CD4-positive, alpha-beta memory T cell (primary cell): ENCODE measurements around the gene CCDC54. TPM values are rescaled to one million over a fixed set of nuclear protein-coding genes. Genes with fewer than 3 reads are reported as not detected.

ENCODE experiments used
- CTCF ChIA-PET: fragments of 350-600 bp; sonication (Branson Sonifier 250); formaldehyde crosslinking; loops from one replicate; lab custom pipeline; 2021; ENCODE audit warnings: inconsistent platforms; ENCODE audit not compliant: partially characterized antibody; lab: Charles Lee
- POLR2A ChIA-PET: fragments of 350-600 bp; sonication (Branson Sonifier 250); formaldehyde crosslinking; loops from one replicate; lab custom pipeline; 2021; ENCODE audit not compliant: partially characterized antibody; lab: Charles Lee
- DNase-seq, 5 donors: peaks; one replicate each; pipeline versions ENCODE4 v3.0.0 to v3.0.0-alpha.2; 2020 to 2022; ENCODE audit warnings: mixed read lengths in 1 of 5
- H3K27ac ChIP-seq: one replicate; pipeline ENCODE4 v1.7.0; 2013; ENCODE audit warnings: low read depth, low read length
- H3K27me3 ChIP-seq: 2 replicates; pipeline ENCODE4 v1.7.0; 2013; ENCODE audit warnings: mild to moderate bottlenecking, low read length, moderate library complexity; ENCODE audit not compliant: insufficient read depth
- H3K36me3 ChIP-seq: 2 replicates; pipeline ENCODE4 v1.7.0; 2013; ENCODE audit warnings: mild to moderate bottlenecking, low read length, moderate library complexity; ENCODE audit not compliant: insufficient read depth
- H3K4me1 ChIP-seq: 2 replicates; pipeline ENCODE4 v1.7.0; 2013; ENCODE audit warnings: mild to moderate bottlenecking, low read length, moderate library complexity; ENCODE audit not compliant: insufficient read depth
- H3K4me3 ChIP-seq, 2 donors: one replicate each; pipeline ENCODE4 v1.7.0; 2013; ENCODE audit warnings: low read length in 2 of 2, mild to moderate bottlenecking in 1 of 2
- H3K9me3 ChIP-seq, 2 donors: one replicate each; pipeline ENCODE4 v1.7.0; 2013; ENCODE audit warnings: low read length in 2 of 2, control low read depth in 1 of 2; ENCODE audit not compliant: control insufficient read depth in 1 of 2
- H3K27ac Mint-ChIP-seq, 7 donors: one replicate each; pipeline ENCODE4 v1.8.0; 2020 to 2021; ENCODE audit warnings: mixed read lengths in 7 of 7, mild to moderate bottlenecking in 6 of 7, inconsistent platforms in 3 of 7, moderate library complexity in 3 of 7
- H3K27me3 Mint-ChIP-seq, 2 donors: one replicate each; pipeline ENCODE4 v1.8.0; 2020 to 2021; ENCODE audit warnings: mixed read lengths in 2 of 2
- H3K36me3 Mint-ChIP-seq, 2 donors: one replicate each; pipeline ENCODE4 v1.8.0; 2020 to 2021; ENCODE audit warnings: mixed read lengths in 2 of 2, inconsistent platforms in 1 of 2, mild to moderate bottlenecking in 1 of 2
- H3K4me1 Mint-ChIP-seq, 4 donors: one replicate each; pipeline ENCODE4 v1.8.0; 2020 to 2021; ENCODE audit warnings: mixed read lengths in 4 of 4, mild to moderate bottlenecking in 1 of 4
- H3K4me3 Mint-ChIP-seq, 8 donors: one replicate each; pipeline ENCODE4 v1.8.0; 2020 to 2021; ENCODE audit warnings: mixed read lengths in 8 of 8, mild to moderate bottlenecking in 7 of 8, moderate library complexity in 6 of 8, inconsistent platforms in 3 of 8
- H3K9me3 Mint-ChIP-seq, 8 donors: one replicate each; pipeline ENCODE4 v1.8.0; 2020 to 2021; ENCODE audit warnings: mixed read lengths in 8 of 8, mild to moderate bottlenecking in 5 of 8, inconsistent platforms in 3 of 8, moderate library complexity in 1 of 8
- intact Hi-C: fragments of 100-400 bp; cut with micrococcal nuclease; formaldehyde crosslinking; loops from one replicate; pipeline ENCODE4 v1.15.1; 2023
- polyA plus RNA-seq, 2 donors: library from polyadenylated mRNA; unstranded; fragments of 300-500 nt; fragmentation: Illumina TruSeq; gene quantifications; one replicate each; pipeline ENCODE4 v1.2.3, GENCODE V29; 2021
- total RNA-seq, 2 experiments: library from RNA; stranded (reverse); gene quantifications; one replicate each; pipeline ENCODE4 v1.2.3, GENCODE V29; 2021

Gene CCDC54
- total and polyA plus RNA-seq, 4 experiments from 2014 or later: 0.18 TPM; not detected in 3

- no peaks in the 10 kb centered on the region for H3K9me3 ChIP-seq
- no peak overlapping the region for H3K27ac ChIP-seq
- Mint-ChIP-seq H3K27ac (no peak overlapping the region), H3K4me3 (no peak overlapping the region), H3K27me3 (peaks cover 0 to 3% of the 10 kb centered on the region in 2 donors), H3K36me3 (no peaks in the 10 kb centered on the region), H3K4me1 (no peaks in the 10 kb centered on the region), H3K9me3 (no peaks in the 10 kb centered on the region)
- CTCF ChIA-PET: no interaction called here
- H3K27me3 ChIP-seq: no peaks in the 10 kb centered on the region
- intact Hi-C loops: no loop called here
- POLR2A ChIA-PET: no interaction called here
- no peak overlapping the region for H3K4me3 ChIP-seq
- DNase-seq: no peak
- no peaks in the 10 kb centered on the region for H3K4me1 ChIP-seq
- no peaks in the 10 kb centered on the region for H3K36me3 ChIP-seq
Measured at GRCh38 chr3:107387555-107387954, 10.3 kb downstream of the CCDC54 start.

GRCh38 chr3:107392549-107393165, 15.4 kb downstream of the CCDC54 start:
- no peak overlapping the region for H3K4me3 Mint-ChIP-seq
- Histone ChIP-seq H3K27me3 (no peaks in the 10 kb centered on the region), H3K36me3 (no peaks in the 10 kb centered on the region), H3K4me1 (no peaks in the 10 kb centered on the region), H3K4me3 (no peak overlapping the region), H3K27ac (no peak overlapping the region), H3K9me3 (no peaks in the 10 kb centered on the region)
- ChIA-PET POLR2A (no interaction called here), CTCF (no interaction called here)
- H3K27me3 Mint-ChIP-seq: peaks cover 2 to 4% of the 10 kb centered on the region in 2 donors
- H3K9me3 Mint-ChIP-seq: no peaks in the 10 kb centered on the region
- no peak overlapping the region for H3K27ac Mint-ChIP-seq
- H3K4me1 Mint-ChIP-seq: no peaks in the 10 kb centered on the region
- no peak for DNase-seq
- H3K36me3 Mint-ChIP-seq: no peaks in the 10 kb centered on the region
- intact Hi-C loops: no loop called here

GRCh38 chr3:107394502-107394901, 17.3 kb downstream of the CCDC54 start:
- no peaks in the 10 kb centered on the region for H3K27me3 ChIP-seq
- Mint-ChIP-seq H3K27me3 (peaks cover 2 to 8% of the 10 kb centered on the region in 2 donors), H3K27ac (no peak overlapping the region), H3K4me1 (no peaks in the 10 kb centered on the region), H3K4me3 (no peak overlapping the region), H3K9me3 (no peaks in the 10 kb centered on the region), H3K36me3 (no peaks in the 10 kb centered on the region)
- H3K9me3 ChIP-seq: no peaks in the 10 kb centered on the region
- no peak for DNase-seq
- POLR2A ChIA-PET: no interaction called here
- no peaks in the 10 kb centered on the region for H3K36me3 ChIP-seq
- intact Hi-C loops: no loop called here
- H3K4me1 ChIP-seq: no peaks in the 10 kb centered on the region
- H3K4me3 ChIP-seq: no peak overlapping the region
- H3K27ac ChIP-seq: no peak overlapping the region
- CTCF ChIA-PET: interaction anchor here (0.8 kb wide), 1 partner anchor 26 kb away, joined by 4 read pairs; no protein-coding TSS in a partner anchor

DNA sequence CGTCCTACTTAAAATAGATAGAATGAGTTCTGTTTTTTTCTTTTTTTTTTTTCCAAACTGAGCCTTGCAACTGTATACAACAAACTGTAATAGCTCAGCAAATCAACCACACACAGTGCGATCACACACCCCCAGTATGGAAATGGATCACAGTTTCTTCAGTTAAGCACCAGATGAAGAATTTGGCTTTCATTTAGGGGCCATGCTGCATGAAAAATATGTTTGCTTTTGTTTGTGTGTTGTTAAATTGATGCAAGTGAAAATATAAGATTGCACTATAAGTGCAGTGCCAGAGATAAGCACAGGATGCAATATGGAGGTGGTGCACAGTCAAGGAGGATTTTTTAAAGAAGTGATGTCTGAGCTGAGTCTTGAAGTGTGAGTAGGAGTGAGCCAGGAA, 17.8 kb downstream of the CCDC54 start:
- no peak overlapping the region for H3K4me3 ChIP-seq
- no peaks in the 10 kb centered on the region for H3K36me3 ChIP-seq
- no peaks in the 10 kb centered on the region for H3K4me1 Mint-ChIP-seq
- H3K27ac ChIP-seq: no peak overlapping the region
- ChIA-PET CTCF (interaction anchor here (0.8 to 1.1 kb wide), 2 partner anchors 26 to 35 kb away, joined by 3 to 4 read pairs; no protein-coding TSS in a partner anchor), POLR2A (no interaction called here)
- no peaks in the 10 kb centered on the region for H3K9me3 Mint-ChIP-seq
- no peak overlapping the region for H3K27ac Mint-ChIP-seq
- no peaks in the 10 kb centered on the region for H3K36me3 Mint-ChIP-seq
- intact Hi-C loops: no loop called here
- no peaks in the 10 kb centered on the region for H3K4me1 ChIP-seq
- H3K27me3 ChIP-seq: no peaks in the 10 kb centered on the region
- H3K9me3 ChIP-seq: no peaks in the 10 kb centered on the region
- no peak for DNase-seq
- H3K4me3 Mint-ChIP-seq: no peak overlapping the region
- H3K27me3 Mint-ChIP-seq: peaks cover 2 to 8% of the 10 kb centered on the region in 2 donors

GRCh38 chr3:107401301-107401700, 24.1 kb downstream of the CCDC54 start:
- H3K27me3 ChIP-seq: no peaks in the 10 kb centered on the region
- Mint-ChIP-seq H3K4me1 (no peaks in the 10 kb centered on the region), H3K9me3 (no peaks in the 10 kb centered on the region), H3K4me3 (no peak overlapping the region), H3K36me3 (no peaks in the 10 kb centered on the region), H3K27me3 (peaks cover 2 to 7% of the 10 kb centered on the region in 2 donors), H3K27ac (no peak overlapping the region)
- H3K9me3 ChIP-seq: no peaks in the 10 kb centered on the region
- no peaks in the 10 kb centered on the region for H3K4me1 ChIP-seq
- ChIA-PET CTCF (interaction anchor here (3.7 kb wide), 1 partner anchor 20 kb away, joined by 12 read pairs; no protein-coding TSS in a partner anchor), POLR2A (no interaction called here)
- H3K4me3 ChIP-seq: no peak overlapping the region
- DNase-seq: no peak
- intact Hi-C loops: no loop called here
- no peaks in the 10 kb centered on the region for H3K36me3 ChIP-seq
- H3K27ac ChIP-seq: no peak overlapping the region

DNA sequence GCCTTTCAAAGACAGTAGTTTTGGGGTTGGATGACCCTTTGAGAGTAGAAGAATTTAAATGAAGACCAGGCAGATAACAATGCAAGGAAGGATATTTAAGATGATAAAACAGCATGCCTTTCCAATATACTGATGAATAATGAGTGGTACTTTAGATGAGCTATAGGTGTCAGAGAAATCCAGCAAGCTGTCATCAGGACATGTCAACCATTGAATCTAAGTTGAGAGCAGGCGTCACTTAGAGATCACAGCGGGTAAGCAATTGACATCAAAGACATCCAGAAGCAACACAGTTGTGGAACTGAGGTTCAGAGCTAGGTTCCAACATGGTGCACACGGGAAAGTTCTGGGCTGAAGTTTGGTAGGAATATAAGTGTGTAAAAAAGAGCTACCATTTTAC, 25.0 kb downstream of the CCDC54 start:
- ChIA-PET CTCF (interaction anchor here (1.1 to 3.7 kb wide), 2 partner anchors 19 to 27 kb away, joined by 3 to 12 read pairs; no protein-coding TSS in a partner anchor), POLR2A (interaction anchor here (0.5 kb wide), 1 partner anchor 70 kb away, joined by 3 read pairs; no protein-coding TSS in a partner anchor)
- Histone ChIP-seq H3K4me1 (no peaks in the 10 kb centered on the region), H3K27me3 (no peaks in the 10 kb centered on the region), H3K36me3 (no peaks in the 10 kb centered on the region), H3K4me3 (no peak overlapping the region), H3K27ac (no peak overlapping the region), H3K9me3 (no peaks in the 10 kb centered on the region)
- DNase-seq: no peak
- peaks cover 0 to 5% of the 10 kb centered on the region in 2 donors for H3K27me3 Mint-ChIP-seq
- no peak overlapping the region for H3K4me3 Mint-ChIP-seq
- no peaks in the 10 kb centered on the region for H3K36me3 Mint-ChIP-seq
- no peaks in the 10 kb centered on the region for H3K4me1 Mint-ChIP-seq
- H3K9me3 Mint-ChIP-seq: no peaks in the 10 kb centered on the region
- intact Hi-C loops: no loop called here
- H3K27ac Mint-ChIP-seq: no peak overlapping the region

DNA sequence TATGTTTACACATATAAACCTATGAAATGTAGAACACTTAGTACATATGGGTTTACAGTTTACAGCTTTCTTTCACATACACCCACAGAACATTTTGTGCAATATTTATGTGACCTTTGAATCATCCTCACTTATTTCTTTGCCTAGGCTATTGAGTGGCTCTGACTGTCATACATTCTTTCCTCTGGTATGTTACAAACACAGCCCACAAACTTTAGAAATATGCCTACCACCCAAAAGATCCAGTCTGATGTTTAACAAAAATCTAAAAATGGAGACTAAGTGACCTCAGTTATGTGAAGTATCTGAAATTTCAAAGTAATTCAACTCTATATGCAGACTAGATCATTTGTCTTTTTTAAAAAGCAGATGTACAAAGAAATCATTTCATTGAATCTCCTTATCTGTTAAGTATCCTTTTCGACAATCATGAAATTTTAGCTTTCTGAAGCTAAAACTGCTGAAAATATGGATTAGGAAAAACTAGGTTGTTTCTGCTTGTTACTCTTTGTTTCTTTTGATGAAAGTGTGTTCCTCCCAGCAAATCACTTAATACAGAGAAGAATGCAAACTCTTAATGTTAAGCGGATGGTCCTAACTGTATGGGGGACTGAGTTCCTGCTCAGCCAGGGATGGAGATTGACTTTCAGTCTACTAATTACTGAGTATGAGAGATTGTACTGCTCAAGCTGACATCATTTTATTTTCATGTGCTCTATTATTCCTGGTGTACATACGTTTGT, 27.7 kb downstream of the CCDC54 start:
- no peaks in the 10 kb centered on the region for H3K27me3 Mint-ChIP-seq
- intact Hi-C loops: no loop called here
- POLR2A ChIA-PET: no interaction called here
- H3K27ac ChIP-seq: no peak overlapping the region
- H3K9me3 Mint-ChIP-seq: peaks cover 0 to 14% (median 7%) of the 10 kb centered on the region in 8 donors
- H3K4me1 Mint-ChIP-seq: no peaks in the 10 kb centered on the region
- H3K4me3 ChIP-seq: no peak overlapping the region
- H3K36me3 ChIP-seq: no peaks in the 10 kb centered on the region
- no peak for DNase-seq
- H3K4me1 ChIP-seq: no peaks in the 10 kb centered on the region
- H3K36me3 Mint-ChIP-seq: no peaks in the 10 kb centered on the region
- H3K27ac Mint-ChIP-seq: no peak overlapping the region
- no peak overlapping the region for H3K4me3 Mint-ChIP-seq
- H3K27me3 ChIP-seq: no peaks in the 10 kb centered on the region
- CTCF ChIA-PET: interaction anchor here (1.4 to 3.7 kb wide), 2 partner anchors 17 to 169 kb away, joined by 3 to 12 read pairs; no protein-coding TSS in a partner anchor
- peaks cover 0 to 7% of the 10 kb centered on the region in 2 donors for H3K9me3 ChIP-seq
